GM12892 (cell line): ENCODE measurements around the gene CELA2B.
A peak's percentile ranks its signal among the peaks of the same experiment; 100 is the strongest.

Experiments used
- POLR2A ChIP-seq: IDR thresholded peaks from 2 replicates; pipeline ENCODE4 v1.6.1; 2011; ENCODE audit warnings: low read depth, low read length, control low read depth
- POLR2AphosphoS5 ChIP-seq: IDR thresholded peaks from 2 replicates; pipeline ENCODE4 v1.6.1; 2011; ENCODE audit warnings: low read depth, low read length, control low read depth

DNA sequence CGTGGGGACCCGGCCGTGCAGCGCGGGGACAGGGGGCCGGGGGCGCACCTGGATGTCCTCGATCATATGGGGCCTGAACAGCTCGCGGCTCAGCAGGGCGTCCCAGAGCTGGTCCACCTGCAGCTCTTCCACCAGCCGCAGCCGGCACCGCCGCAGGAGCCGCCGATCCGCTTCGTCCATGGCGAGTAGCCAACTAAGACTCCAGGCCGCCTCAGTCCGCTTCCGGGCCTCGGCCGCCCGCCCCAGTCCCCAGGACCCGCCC lies 48.0 kb downstream of the CELA2B start, which contains the start of gene CASP9:
- TF ChIP-seq POLR2A: peak; percentile 80
- TF ChIP-seq POLR2AphosphoS5: peak; percentile 64
